Hepatic stellate cell (primary cell): ENCODE measurements around the gene PITPNM3.

ENCODE experiments used
- DNase-seq: peaks from one replicate; pipeline ENCODE4 v3.0.0; 2011; ENCODE audit warnings: low spot score

PITPNM3 gene

GRCh38 chr17:6443692-6444570 is 112.4 kb downstream of the PITPNM3 start, which contains the start of gene PIMREG:
PIMREG (plus strand) TSS chr17:6444455; CDS start chr17:6445111, 656 bp downstream.
- peak; percentile 100 for DNase-seq

GRCh38 chr17:6442775-6443174 is 113.6 kb downstream of the PITPNM3 start:
- DNase-seq: no peak

- DNase-seq: no peak
Measured at GRCh38 chr17:6439951-6440350, 116.4 kb downstream of the PITPNM3 start.

- no peak for DNase-seq
Measured at GRCh38 chr17:6437956-6438355, 118.4 kb downstream of the PITPNM3 start.

- no peak for DNase-seq
Measured at GRCh38 chr17:6437466-6437865, 118.9 kb downstream of the PITPNM3 start.

GRCh38 chr17:6435968-6436367 is 120.4 kb downstream of the PITPNM3 start:
- DNase-seq: peak; percentile 81

GRCh38 chr17:6435051-6435450 is 121.3 kb downstream of the PITPNM3 start, which contains the start of gene AIPL1:
AIPL1 (minus strand) TSS chr17:6435121; CDS start chr17:6435104, 17 bp downstream.
- DNase-seq: no peak

GRCh38 chr17:6430769-6431168 is 125.6 kb downstream of the PITPNM3 start:
- no peak for DNase-seq

GRCh38 chr17:6429266-6429665 is 127.1 kb downstream of the PITPNM3 start:
- no peak for DNase-seq

GRCh38 chr17:6428207-6428965 is 128.0 kb downstream of the PITPNM3 start:
- DNase-seq: no peak

- DNase-seq: peak; percentile 72
Measured at GRCh38 chr17:6427279-6427781, 129.0 kb downstream of the PITPNM3 start.

- no peak for DNase-seq
Measured at GRCh38 chr17:6426356-6427101, 129.8 kb downstream of the PITPNM3 start.

- no peak for DNase-seq
Measured at GRCh38 chr17:6425407-6425806, 130.9 kb downstream of the PITPNM3 start.

- DNase-seq: no peak
Measured at GRCh38 chr17:6423931-6424330, 132.4 kb downstream of the PITPNM3 start.

- DNase-seq: no peak
Measured at GRCh38 chr17:6422654-6423241, 133.6 kb downstream of the PITPNM3 start.

- DNase-seq: peak; percentile 89
Measured at GRCh38 chr17:6421700-6422604, 134.4 kb downstream of the PITPNM3 start.

GRCh38 chr17:6420173-6420641 is 136.1 kb downstream of the PITPNM3 start:
- DNase-seq: no peak

GRCh38 chr17:6415616-6416015 is 140.7 kb downstream of the PITPNM3 start:
- no peak for DNase-seq

GRCh38 chr17:6413065-6413464 is 143.3 kb downstream of the PITPNM3 start:
- peak; percentile 47 for DNase-seq

- DNase-seq: no peak
Measured at GRCh38 chr17:6408735-6409134, 147.6 kb downstream of the PITPNM3 start.
